Mucosa of descending colon (tissue), 3 donors: ENCODE results near the gene FGD5. TPM values are rescaled to one million over a fixed set of nuclear protein-coding genes. Genes with fewer than 3 reads are reported as not detected.

Experiments
- ATAC-seq: fragments of 200-7000 bp; cut with Tn5 transposase; one replicate; pipeline ENCODE4 v1.9.1; 2020; ENCODE audit warnings: mild to moderate bottlenecking, moderate library complexity
- DNase-seq, 3 donors: peaks; one replicate each; pipeline ENCODE4 v3.0.0-alpha.2; 2020
- H3K36me3 ChIP-seq: fragments of 200-600 bp; one replicate; pipeline ENCODE4 v1.8.0; 2021; ENCODE audit warnings: low read depth, mild to moderate bottlenecking
- H3K4me1 ChIP-seq: fragments of 200-600 bp; one replicate; pipeline ENCODE4 v1.8.0; 2021; ENCODE audit warnings: low read depth, mild to moderate bottlenecking
- H3K4me3 ChIP-seq: fragments of 200-600 bp; one replicate; pipeline ENCODE4 v1.8.0; 2021; ENCODE audit warnings: mild to moderate bottlenecking
- H3K9me3 ChIP-seq: fragments of 200-600 bp; one replicate; pipeline ENCODE4 v1.8.0; 2021; ENCODE audit warnings: mild to moderate bottlenecking
- intact Hi-C, 2 donors: fragments of 100-400 bp; cut with DNase I in 1 of 2; cut with micrococcal nuclease in 1 of 2; formaldehyde crosslinking; loops; one replicate each; pipeline versions ENCODE4 v1.11.0 to v1.11.1; 2022; cut with DNase I, micrococcal nuclease
- total RNA-seq, 3 donors: library from RNA; stranded (reverse); fragmentation: NEBNext Ultra II Directional in 2 of 3; extraction: Animal tissue kit (Norgen Biotek cat#: 25700) in 2 of 3; gene quantifications; one replicate each; pipeline versions ENCODE4 v1.2.1 to v1.2.4, GENCODE V29; 2021 to 2023
- TF ChIP-seq, protein P1 (sequence below): fragments of 200-600 bp; IDR thresholded peaks from one replicate; pipeline ENCODE4 v1.8.0; 2022; ENCODE audit warnings: antibody characterized with exemption, mild to moderate bottlenecking
- donor health status: DM: no; HTN: no; CAD: no; lungs with moderate emphysema.
- donor health status: DM: no; HTN: no; CAD: no.
- donor health status: DM: no; HTN: yes; CAD: no.

FGD5 gene
- total RNA-seq, 3 donors from 2014 or later: 6.1 to 15.1 (median 9.2) TPM

- ATAC-seq (no peak), DNase-seq (no peak)
- Histone ChIP-seq H3K4me1 (no peaks in the 10 kb centered on the region), H3K9me3 (peaks cover 2% of the 10 kb centered on the region), H3K4me3 (no peak overlapping the region), H3K36me3 (no peaks in the 10 kb centered on the region)
- intact Hi-C loops: no loop called here
- TF ChIP-seq, protein P1, sequence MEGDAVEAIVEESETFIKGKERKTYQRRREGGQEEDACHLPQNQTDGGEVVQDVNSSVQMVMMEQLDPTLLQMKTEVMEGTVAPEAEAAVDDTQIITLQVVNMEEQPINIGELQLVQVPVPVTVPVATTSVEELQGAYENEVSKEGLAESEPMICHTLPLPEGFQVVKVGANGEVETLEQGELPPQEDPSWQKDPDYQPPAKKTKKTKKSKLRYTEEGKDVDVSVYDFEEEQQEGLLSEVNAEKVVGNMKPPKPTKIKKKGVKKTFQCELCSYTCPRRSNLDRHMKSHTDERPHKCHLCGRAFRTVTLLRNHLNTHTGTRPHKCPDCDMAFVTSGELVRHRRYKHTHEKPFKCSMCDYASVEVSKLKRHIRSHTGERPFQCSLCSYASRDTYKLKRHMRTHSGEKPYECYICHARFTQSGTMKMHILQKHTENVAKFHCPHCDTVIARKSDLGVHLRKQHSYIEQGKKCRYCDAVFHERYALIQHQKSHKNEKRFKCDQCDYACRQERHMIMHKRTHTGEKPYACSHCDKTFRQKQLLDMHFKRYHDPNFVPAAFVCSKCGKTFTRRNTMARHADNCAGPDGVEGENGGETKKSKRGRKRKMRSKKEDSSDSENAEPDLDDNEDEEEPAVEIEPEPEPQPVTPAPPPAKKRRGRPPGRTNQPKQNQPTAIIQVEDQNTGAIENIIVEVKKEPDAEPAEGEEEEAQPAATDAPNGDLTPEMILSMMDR: no peak
Observed at GRCh38 chr3:14969671-14970070, 150.9 kb downstream of the FGD5 start.

- intact Hi-C loops: no loop called here
- ATAC-seq (no peak), DNase-seq (no peak)
- no peaks in the 10 kb centered on the region for H3K36me3 ChIP-seq
- H3K4me3 ChIP-seq: no peak overlapping the region
- H3K9me3 ChIP-seq: no peaks in the 10 kb centered on the region
- no peaks in the 10 kb centered on the region for H3K4me1 ChIP-seq
- TF ChIP-seq, protein P1: no peak
Observed at GRCh38 chr3:14976317-14976716, 157.6 kb downstream of the FGD5 start.

GRCh38 chr3:14980689-14981088 is 161.9 kb downstream of the FGD5 start:
- peak; percentile 41 for ATAC-seq

More at GRCh38 chr3:14980689-14981088, 161.9 kb downstream of the FGD5 start:
- Histone ChIP-seq H3K9me3 (no peaks in the 10 kb centered on the region), H3K36me3 (no peaks in the 10 kb centered on the region), H3K4me1 (no peaks in the 10 kb centered on the region), H3K4me3 (no peak overlapping the region)
- DNase-seq: no peak
- intact Hi-C loops: no loop called here
- TF ChIP-seq, protein P1: no peak

Other genes with a start within 250 kb of the FGD5 start
- gene CCDC174, start 167.2 kb upstream of the FGD5 start, total RNA-seq: 10 to 100 TPM; 20.0 to 29.8 (median 27.9) TPM
- gene C3orf20, start 143.8 kb upstream of the FGD5 start, total RNA-seq: not detected
- gene NR2C2, start 128.6 kb downstream of the FGD5 start, total RNA-seq: 10 to 100 TPM; 37.6 to 56.6 (median 53.9) TPM
- 10 to 100 TPM; 72.1 to 84.0 (median 78.7) TPM for gene MRPS25, start 246.4 kb downstream of the FGD5 start, total RNA-seq